IgD-negative memory B cell (primary cell): ENCODE data around the gene AARS2. TPM values are rescaled to one million over a fixed set of nuclear protein-coding genes. Genes with fewer than 3 reads are reported as not detected.

Experiments used
- H3K27ac Mint-ChIP-seq, 3 donors: one replicate each; pipeline ENCODE4 v1.8.0; 2020 to 2022; ENCODE audit warnings: mild to moderate bottlenecking in 3 of 3, mixed read lengths in 3 of 3, moderate library complexity in 1 of 3
- H3K27me3 Mint-ChIP-seq: one replicate; pipeline ENCODE4 v1.8.0; 2021; ENCODE audit warnings: mixed read lengths
- H3K36me3 Mint-ChIP-seq: one replicate; pipeline ENCODE4 v1.8.0; 2020; ENCODE audit warnings: mild to moderate bottlenecking, mixed read lengths
- H3K4me1 Mint-ChIP-seq, 3 donors: one replicate each; pipeline ENCODE4 v1.8.0; 2020 to 2022; ENCODE audit warnings: mixed read lengths in 3 of 3, mild to moderate bottlenecking in 1 of 3
- H3K4me3 Mint-ChIP-seq, 4 donors: one replicate each; pipeline ENCODE4 v1.8.0; 2020 to 2022; ENCODE audit warnings: mild to moderate bottlenecking in 4 of 4, mixed read lengths in 4 of 4, moderate library complexity in 3 of 4
- H3K9me3 Mint-ChIP-seq, 3 donors: one replicate each; pipeline ENCODE4 v1.8.0; 2020 to 2021; ENCODE audit warnings: mixed read lengths in 3 of 3, mild to moderate bottlenecking in 1 of 3
- polyA plus RNA-seq: library from polyadenylated mRNA; unstranded; fragments of 300-500 nt; fragmentation: Illumina TruSeq; gene quantifications from one replicate; pipeline ENCODE4 v1.2.3, GENCODE V29; 2021

Gene AARS2
- polyA plus RNA-seq, 1 donor from 2014 or later = 10.2 TPM

- H3K36me3 Mint-ChIP-seq = peaks cover 7% of the 10 kb centered on the region
- H3K27me3 Mint-ChIP-seq = peaks cover 30% of the 10 kb centered on the region
- peak overlapping the region in 2 of 4 donors; percentile 30 to 76 for H3K4me3 Mint-ChIP-seq
- H3K27ac Mint-ChIP-seq = no peak overlapping the region
- peaks cover 0 to 2% (median 0%) of the 10 kb centered on the region in 3 donors for H3K4me1 Mint-ChIP-seq
- H3K9me3 Mint-ChIP-seq = no peaks in the 10 kb centered on the region
These were observed 14.3 kb downstream of the AARS2 start for GRCh38 chr6:44298864-44299263.

- Mint-ChIP-seq H3K27ac (peak overlapping the region in 1 of 3 donors; percentile 46), H3K27me3 (peaks cover 35% of the 10 kb centered on the region)
These were observed 14.9 kb downstream of the AARS2 start for GRCh38 chr6:44298055-44298803.

GRCh38 chr6:44297063-44298038 is 15.8 kb downstream of the AARS2 start:
- Mint-ChIP-seq H3K9me3 (no peaks in the 10 kb centered on the region), H3K27ac (peak overlapping the region in 1 of 3 donors; percentile 46), H3K36me3 (peaks cover 3% of the 10 kb centered on the region), H3K4me1 (peaks cover 0 to 2% (median 0%) of the 10 kb centered on the region in 3 donors), H3K4me3 (peak overlapping the region in 2 of 4 donors; percentile 41 to 74), H3K27me3 (peaks cover 41% of the 10 kb centered on the region)

More at GRCh38 chr6:44298055-44298803, 14.9 kb downstream of the AARS2 start:
- Mint-ChIP-seq H3K4me3 (peak overlapping the region in 1 of 4 donors; percentile 74), H3K36me3 (peaks cover 4% of the 10 kb centered on the region), H3K9me3 (no peaks in the 10 kb centered on the region), H3K4me1 (peaks cover 0 to 2% (median 0%) of the 10 kb centered on the region in 3 donors)

GRCh38 chr6:44294832-44295791 is 18.0 kb downstream of the AARS2 start:
- Mint-ChIP-seq H3K27ac (no peak overlapping the region), H3K27me3 (peaks cover 50% of the 10 kb centered on the region), H3K4me3 (no peak overlapping the region), H3K9me3 (no peaks in the 10 kb centered on the region), H3K36me3 (no peaks in the 10 kb centered on the region), H3K4me1 (peaks cover 0 to 2% (median 0%) of the 10 kb centered on the region in 3 donors)

GRCh38 chr6:44292661-44293365 is 20.3 kb downstream of the AARS2 start:
- H3K27ac Mint-ChIP-seq = no peak overlapping the region
- peaks cover 58% of the 10 kb centered on the region for H3K27me3 Mint-ChIP-seq
- peaks cover 0 to 2% (median 0%) of the 10 kb centered on the region in 3 donors for H3K4me1 Mint-ChIP-seq
- peaks cover under 1% of the 10 kb centered on the region for H3K36me3 Mint-ChIP-seq
- H3K9me3 Mint-ChIP-seq = no peaks in the 10 kb centered on the region
- H3K4me3 Mint-ChIP-seq = no peak overlapping the region

GRCh38 chr6:44291841-44292240 is 21.3 kb downstream of the AARS2 start:
- Mint-ChIP-seq H3K36me3 (peaks cover 3% of the 10 kb centered on the region), H3K27ac (no peak overlapping the region), H3K4me3 (no peak overlapping the region), H3K9me3 (no peaks in the 10 kb centered on the region), H3K4me1 (no peaks in the 10 kb centered on the region), H3K27me3 (peaks cover 58% of the 10 kb centered on the region)

GRCh38 chr6:44289726-44290260 is 23.4 kb downstream of the AARS2 start:
- H3K36me3 Mint-ChIP-seq = peaks cover 3% of the 10 kb centered on the region
- no peaks in the 10 kb centered on the region for H3K4me1 Mint-ChIP-seq
- H3K4me3 Mint-ChIP-seq = no peak overlapping the region
- peaks cover 44% of the 10 kb centered on the region for H3K27me3 Mint-ChIP-seq
- H3K27ac Mint-ChIP-seq = no peak overlapping the region
- peaks cover 0 to 2% (median 0%) of the 10 kb centered on the region in 3 donors for H3K9me3 Mint-ChIP-seq

GRCh38 chr6:44286747-44287146 is 26.4 kb downstream of the AARS2 start:
- H3K9me3 Mint-ChIP-seq = peaks cover 0 to 2% (median 0%) of the 10 kb centered on the region in 3 donors
- H3K4me3 Mint-ChIP-seq = no peak overlapping the region
- H3K4me1 Mint-ChIP-seq = no peaks in the 10 kb centered on the region
- H3K27me3 Mint-ChIP-seq = peaks cover 25% of the 10 kb centered on the region
- peaks cover 5% of the 10 kb centered on the region for H3K36me3 Mint-ChIP-seq
- no peak overlapping the region for H3K27ac Mint-ChIP-seq

- Mint-ChIP-seq H3K4me1 (no peaks in the 10 kb centered on the region), H3K4me3 (no peak overlapping the region), H3K36me3 (peaks cover 5% of the 10 kb centered on the region), H3K27ac (no peak overlapping the region), H3K9me3 (peaks cover 0 to 2% (median 0%) of the 10 kb centered on the region in 3 donors), H3K27me3 (peaks cover 25% of the 10 kb centered on the region)
These were observed 26.9 kb downstream of the AARS2 start for GRCh38 chr6:44286285-44286565.

GRCh38 chr6:44285552-44286284 is 27.4 kb downstream of the AARS2 start:
- Mint-ChIP-seq H3K9me3 (peaks cover 0 to 2% (median 0%) of the 10 kb centered on the region in 3 donors), H3K36me3 (peaks cover 5% of the 10 kb centered on the region), H3K27me3 (peaks cover 23% of the 10 kb centered on the region), H3K4me3 (no peak overlapping the region), H3K4me1 (no peaks in the 10 kb centered on the region), H3K27ac (no peak overlapping the region)

GRCh38 chr6:44284867-44285266 is 28.3 kb downstream of the AARS2 start:
- peaks cover 0 to 3% (median 0%) of the 10 kb centered on the region in 3 donors for H3K9me3 Mint-ChIP-seq

GRCh38 chr6:44284121-44284520 is 29.0 kb downstream of the AARS2 start:
- Mint-ChIP-seq H3K36me3 (peaks cover 5% of the 10 kb centered on the region), H3K27me3 (peaks cover 16% of the 10 kb centered on the region), H3K27ac (no peak overlapping the region), H3K9me3 (peaks cover 0 to 5% (median 0%) of the 10 kb centered on the region in 3 donors), H3K4me3 (no peak overlapping the region), H3K4me1 (no peaks in the 10 kb centered on the region)

More at GRCh38 chr6:44284867-44285266, 28.3 kb downstream of the AARS2 start:
- Mint-ChIP-seq H3K27me3 (peaks cover 19% of the 10 kb centered on the region), H3K36me3 (peaks cover 5% of the 10 kb centered on the region), H3K27ac (peak overlapping the region in 1 of 3 donors; percentile 3), H3K4me3 (no peak overlapping the region), H3K4me1 (no peaks in the 10 kb centered on the region)
